ENCODE results near the gene LELP1. TPM values are rescaled to one million over a fixed set of nuclear protein-coding genes. Genes with fewer than 3 reads are reported as not detected.

The LELP1 gene
- total and polyA plus RNA-seq, 2 experiments from 2014 or later, result not detected

- no peak for TF ChIP-seq CTCF (conservative IDR thresholded peaks at IDR 0.05; ENCODE audit: low read depth in 2 of 2)
- no peak for TF ChIP-seq ZNF462 (CRISPR knock-in tag; IDR thresholded peaks at IDR 0.05)
- no peak for TF ChIP-seq POLR2AphosphoS5 (IDR thresholded peaks at IDR 0.05; ENCODE audit: low read depth)
- no peak for TF ChIP-seq ZNF331 (CRISPR knock-in tag; IDR thresholded peaks at IDR 0.05; ENCODE audit: low read depth)
Observed at GRCh38 chr1:153251988-153252387, 48.8 kb downstream of the LELP1 start (continued).

GRCh38 chr1:153253076-153253475, 49.8 kb downstream of the LELP1 start:
- no peaks in the 10 kb centered on the region for H3K9me3 Mint-ChIP-seq
- no peaks in the 10 kb centered on the region for H3K4me1 ChIP-seq (ENCODE audit: insufficient read depth)
- no peaks in the 10 kb centered on the region for H3K79me2 ChIP-seq (replicated peaks; ENCODE audit: insufficient read depth)
- no peak overlapping the region for H2AFZ ChIP-seq
- no peak for ATAC-seq
- H3K4me3 ChIP-seq, result no peak overlapping the region
- H3K27me3 ChIP-seq (ENCODE audit: insufficient read depth), result no peaks in the 10 kb centered on the region
- H3F3A ChIP-seq (replicated peaks; ENCODE audit: low read depth), result no peaks in the 10 kb centered on the region
- H3K4me1 Mint-ChIP-seq, result no peaks in the 10 kb centered on the region
- H3K9me2 ChIP-seq (ENCODE audit: insufficient read depth), result peaks cover 4% of the 10 kb centered on the region; the same call in 1 of the 2 replicates
- H3K27me3 Mint-ChIP-seq (ENCODE audit: insufficient read depth, low read depth, poor library complexity), result peaks cover 2% of the 10 kb centered on the region
- H3K4me3 Mint-ChIP-seq, result no peak overlapping the region
- no peaks in the 10 kb centered on the region for H3K36me3 ChIP-seq (ENCODE audit: insufficient read depth)
- no peak overlapping the region for H3K4me2 ChIP-seq
- H3K27ac ChIP-seq (ENCODE audit: low read depth), result no peak overlapping the region
- no peak for DNase-seq (ENCODE audit: low spot score)
- H4K20me1 ChIP-seq (replicated peaks; ENCODE audit: insufficient read depth), result no peaks in the 10 kb centered on the region
- no peak for TF ChIP-seq CREB1 (CRISPR knock-in tag; IDR thresholded peaks at IDR 0.05; ENCODE audit: low read depth)
- no peak for TF ChIP-seq NANOG (IDR thresholded peaks at IDR 0.05; ENCODE audit: borderline replicate concordance)
- TF ChIP-seq ZNF462 (CRISPR knock-in tag; IDR thresholded peaks at IDR 0.05), result no peak
- no peak for TF ChIP-seq EZH2 (IDR thresholded peaks at IDR 0.05; ENCODE audit: low read depth, unreplicated experiment)
- no peaks in the 10 kb centered on the region for H3K36me3 Mint-ChIP-seq (ENCODE audit: low read depth)
- H3K27ac Mint-ChIP-seq, result no peak overlapping the region
